ELR (cell line): ENCODE data around the gene PUSL1.
A peak's percentile ranks its signal among the peaks of the same experiment; 100 is the strongest.

ENCODE experiments used
- DNase-seq: peaks from one replicate; pipeline ENCODE4 v3.0.0-alpha.2; 2015; ENCODE audit warnings: low read depth

The PUSL1 gene

GRCh38 chr1:1279028-1279427 is 29.4 kb upstream of the PUSL1 start:
- DNase-seq, result no peak

GRCh38 chr1:1280782-1281481 is 27.5 kb upstream of the PUSL1 start:
- DNase-seq, result no peak

- DNase-seq, result peak; percentile 88
These were observed 26.7 kb upstream of the PUSL1 start for GRCh38 chr1:1281533-1282321.

DNA sequence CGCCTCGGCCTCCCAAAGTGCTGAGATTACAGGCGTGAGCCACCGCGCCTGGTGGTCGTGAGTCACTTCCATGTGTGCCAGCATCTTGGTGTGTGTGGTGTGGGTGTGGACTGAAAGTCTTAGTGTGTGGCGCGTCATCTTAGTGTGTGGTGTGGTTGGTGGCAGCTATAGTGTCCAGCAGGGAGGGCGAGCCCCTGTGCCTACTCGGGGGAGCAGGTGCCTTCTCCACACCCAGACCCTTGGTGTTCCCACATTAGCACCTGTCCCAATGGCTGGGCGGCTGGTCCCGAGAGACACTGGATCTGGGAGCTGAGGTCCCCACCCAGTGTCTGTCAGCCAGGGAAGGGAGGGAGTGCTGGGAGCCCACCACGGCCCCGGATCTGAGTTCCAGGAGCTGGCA is 25.4 kb upstream of the PUSL1 start:
- DNase-seq, result peak; percentile 71

DNA sequence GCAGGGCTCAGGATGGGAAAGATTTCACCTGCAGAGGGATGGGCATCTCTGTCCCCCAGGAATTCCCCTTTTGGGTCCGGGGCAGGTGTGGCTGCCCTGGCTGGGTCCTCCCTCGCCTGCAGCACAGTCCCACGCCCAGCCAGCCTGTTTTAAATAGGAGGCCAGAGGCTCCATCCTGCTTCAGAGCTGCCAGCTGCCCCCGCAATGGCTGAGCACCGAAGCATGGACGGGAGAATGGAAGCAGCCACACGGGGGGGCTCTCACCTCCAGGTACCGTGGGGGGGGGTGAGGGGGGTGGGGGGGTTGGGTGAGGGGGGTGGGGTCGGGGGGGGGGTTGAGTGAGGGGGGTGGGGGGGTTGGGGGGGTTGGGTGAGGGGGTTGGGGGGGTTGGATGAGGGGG is 24.6 kb upstream of the PUSL1 start:
- peak; percentile 52 for DNase-seq

DNA sequence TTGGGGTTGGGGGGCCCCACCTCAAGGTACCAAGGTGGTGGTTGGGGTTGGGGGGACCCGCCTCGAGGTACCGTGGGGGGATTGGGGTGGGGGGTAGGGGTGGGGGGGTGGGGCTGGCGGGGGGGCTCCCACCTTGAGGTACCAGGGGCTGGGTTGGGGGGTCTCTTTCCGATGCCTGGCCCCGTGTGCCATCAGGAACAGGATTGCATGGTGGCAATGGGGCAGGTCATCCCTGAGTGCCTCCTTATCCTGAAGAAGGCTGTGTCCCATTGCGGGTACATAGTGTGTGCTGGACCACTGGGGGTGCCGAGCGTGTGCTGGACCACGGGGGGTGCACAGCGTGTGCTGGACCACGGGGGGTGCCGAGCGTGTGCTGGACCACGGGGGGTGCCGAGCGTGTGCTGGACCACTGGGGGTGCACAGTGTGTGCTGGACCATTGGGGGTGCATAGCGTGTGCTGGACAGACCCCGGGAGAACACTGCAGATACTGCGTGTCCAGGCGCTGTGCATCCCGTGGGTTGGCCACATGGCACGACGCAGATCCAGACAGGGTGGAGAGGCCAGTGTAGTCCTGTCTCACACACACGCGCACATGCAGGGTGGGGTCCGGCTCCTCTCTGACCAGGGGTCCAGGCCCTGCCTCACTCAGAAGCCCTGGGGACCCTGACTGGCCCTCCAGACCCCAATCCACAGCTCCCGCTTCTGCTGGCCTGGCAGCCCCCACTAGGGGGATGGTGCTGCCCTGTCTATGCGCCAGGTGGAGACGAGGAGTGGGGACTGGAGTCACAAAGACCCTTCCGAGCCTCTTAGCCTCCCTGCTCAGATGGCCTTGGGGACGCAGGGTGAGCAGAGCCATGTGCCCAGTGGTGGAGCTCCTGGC is 23.9 kb upstream of the PUSL1 start:
- no peak for DNase-seq

DNA sequence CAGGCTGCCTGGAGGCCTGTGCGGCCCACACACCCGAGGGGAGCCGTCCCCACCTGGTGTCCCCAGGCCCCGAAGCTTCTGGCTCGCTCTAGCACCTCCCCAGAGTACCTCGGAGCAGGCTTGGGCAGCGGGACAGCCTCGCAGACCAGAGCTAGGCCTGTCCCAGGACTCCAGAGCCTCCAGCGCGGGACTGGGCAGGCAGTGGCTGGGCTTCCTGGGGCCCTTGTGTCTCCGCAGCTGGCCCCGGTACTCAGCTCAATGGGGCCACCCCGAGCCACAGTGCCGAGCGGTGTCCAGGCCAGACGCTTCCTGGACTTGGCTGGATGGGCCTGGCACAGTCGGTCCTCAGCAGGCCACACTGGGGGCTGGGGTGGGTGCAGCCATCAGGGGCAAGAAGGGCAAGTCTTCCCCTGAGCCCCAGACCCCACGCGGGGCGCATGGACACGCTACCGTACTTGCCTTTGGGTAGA is 23.3 kb upstream of the PUSL1 start:
- DNase-seq, result no peak

DNA sequence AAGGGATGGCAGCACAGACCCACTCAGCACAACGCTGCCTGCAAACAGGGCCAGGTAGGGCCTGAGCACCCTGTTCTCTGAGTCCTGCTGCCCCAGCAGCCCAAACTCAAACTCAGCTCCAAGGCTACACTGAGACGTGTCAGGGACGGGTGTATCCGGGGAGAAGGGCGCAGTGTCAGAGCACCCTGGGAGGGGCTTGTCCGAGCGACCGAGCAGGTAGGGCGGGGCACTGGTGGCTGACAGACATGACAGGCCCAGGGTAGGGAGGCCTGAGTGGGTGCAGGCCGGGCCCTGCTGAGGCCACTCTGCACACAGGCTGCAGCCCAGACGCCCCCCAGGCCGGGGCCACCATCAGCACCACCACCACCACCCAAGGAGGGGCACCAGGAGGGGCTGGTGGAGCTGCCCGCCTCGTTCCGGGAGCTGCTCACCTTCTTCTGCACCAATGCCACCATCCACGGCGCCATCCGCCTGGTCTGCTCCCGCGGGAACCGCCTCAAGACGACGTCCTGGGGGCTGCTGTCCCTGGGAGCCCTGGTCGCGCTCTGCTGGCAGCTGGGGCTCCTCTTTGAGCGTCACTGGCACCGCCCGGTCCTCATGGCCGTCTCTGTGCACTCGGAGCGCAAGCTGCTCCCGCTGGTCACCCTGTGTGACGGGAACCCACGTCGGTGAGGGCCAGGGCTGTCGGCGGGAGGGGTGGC is 22.6 kb upstream of the PUSL1 start:
- no peak for DNase-seq

DNA sequence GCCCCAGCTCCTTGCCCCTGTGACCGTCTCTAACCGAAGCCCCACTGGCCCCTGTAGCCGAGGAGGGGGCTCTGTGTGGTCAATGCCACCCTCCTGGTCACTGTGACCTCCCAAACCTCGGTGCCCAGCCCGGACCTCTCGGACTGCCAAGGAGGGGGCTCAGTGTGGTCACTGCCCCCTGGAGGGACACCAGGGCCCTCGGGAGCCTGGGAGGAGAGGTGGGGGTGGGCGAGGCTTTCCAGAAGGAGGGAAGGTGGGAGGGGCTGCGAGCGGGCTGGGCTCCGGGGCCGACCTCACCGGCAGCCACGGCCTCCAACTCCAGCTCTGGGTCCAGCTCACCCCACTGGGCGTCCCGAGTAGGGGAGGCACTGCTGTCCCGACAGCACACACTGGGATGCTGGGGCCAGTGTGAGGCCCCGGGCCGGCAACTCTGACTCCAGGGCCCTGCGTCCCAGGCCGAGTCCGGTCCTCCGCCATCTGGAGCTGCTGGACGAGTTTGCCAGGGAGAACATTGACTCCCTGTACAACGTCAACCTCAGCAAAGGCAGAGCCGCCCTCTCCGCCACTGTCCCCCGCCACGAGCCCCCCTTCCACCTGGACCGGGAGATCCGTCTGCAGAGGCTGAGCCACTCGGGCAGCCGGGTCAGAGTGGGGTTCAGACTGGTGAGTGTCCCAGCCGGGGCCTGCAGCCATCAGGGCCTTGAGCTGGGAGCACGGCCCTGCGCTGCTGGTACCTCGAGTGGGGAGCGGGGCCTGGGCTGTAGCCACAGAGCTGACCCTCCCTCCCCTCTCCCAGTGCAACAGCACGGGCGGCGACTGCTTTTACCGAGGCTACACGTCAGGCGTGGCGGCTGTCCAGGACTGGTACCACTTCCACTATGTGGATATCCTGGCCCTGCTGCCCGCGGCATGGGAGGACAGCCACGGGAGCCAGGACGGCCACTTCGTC is 21.8 kb upstream of the PUSL1 start:
- DNase-seq, result no peak

- no peak for DNase-seq
These were observed 20.9 kb upstream of the PUSL1 start for GRCh38 chr1:1287288-1288110.

- no peak for DNase-seq
These were observed 18.1 kb upstream of the PUSL1 start for GRCh38 chr1:1290238-1290731.

DNA sequence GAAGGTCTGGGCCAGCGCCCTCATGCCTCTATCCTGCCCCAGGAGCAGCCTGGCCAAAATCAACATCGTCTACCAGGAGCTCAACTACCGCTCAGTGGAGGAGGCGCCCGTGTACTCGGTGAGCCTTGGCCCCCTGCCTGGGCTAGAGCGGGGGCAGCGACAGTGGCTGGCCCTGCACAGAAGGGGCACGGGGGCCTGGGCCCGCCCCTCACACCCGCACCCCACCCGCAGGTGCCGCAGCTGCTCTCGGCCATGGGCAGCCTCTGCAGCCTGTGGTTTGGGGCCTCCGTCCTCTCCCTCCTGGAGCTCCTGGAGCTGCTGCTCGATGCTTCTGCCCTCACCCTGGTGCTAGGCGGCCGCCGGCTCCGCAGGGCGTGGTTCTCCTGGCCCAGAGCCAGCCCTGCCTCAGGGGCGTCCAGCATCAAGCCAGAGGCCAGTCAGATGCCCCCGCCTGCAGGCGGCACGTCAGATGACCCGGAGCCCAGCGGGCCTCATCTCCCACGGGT is 17.3 kb upstream of the PUSL1 start:
- no peak for DNase-seq

DNA sequence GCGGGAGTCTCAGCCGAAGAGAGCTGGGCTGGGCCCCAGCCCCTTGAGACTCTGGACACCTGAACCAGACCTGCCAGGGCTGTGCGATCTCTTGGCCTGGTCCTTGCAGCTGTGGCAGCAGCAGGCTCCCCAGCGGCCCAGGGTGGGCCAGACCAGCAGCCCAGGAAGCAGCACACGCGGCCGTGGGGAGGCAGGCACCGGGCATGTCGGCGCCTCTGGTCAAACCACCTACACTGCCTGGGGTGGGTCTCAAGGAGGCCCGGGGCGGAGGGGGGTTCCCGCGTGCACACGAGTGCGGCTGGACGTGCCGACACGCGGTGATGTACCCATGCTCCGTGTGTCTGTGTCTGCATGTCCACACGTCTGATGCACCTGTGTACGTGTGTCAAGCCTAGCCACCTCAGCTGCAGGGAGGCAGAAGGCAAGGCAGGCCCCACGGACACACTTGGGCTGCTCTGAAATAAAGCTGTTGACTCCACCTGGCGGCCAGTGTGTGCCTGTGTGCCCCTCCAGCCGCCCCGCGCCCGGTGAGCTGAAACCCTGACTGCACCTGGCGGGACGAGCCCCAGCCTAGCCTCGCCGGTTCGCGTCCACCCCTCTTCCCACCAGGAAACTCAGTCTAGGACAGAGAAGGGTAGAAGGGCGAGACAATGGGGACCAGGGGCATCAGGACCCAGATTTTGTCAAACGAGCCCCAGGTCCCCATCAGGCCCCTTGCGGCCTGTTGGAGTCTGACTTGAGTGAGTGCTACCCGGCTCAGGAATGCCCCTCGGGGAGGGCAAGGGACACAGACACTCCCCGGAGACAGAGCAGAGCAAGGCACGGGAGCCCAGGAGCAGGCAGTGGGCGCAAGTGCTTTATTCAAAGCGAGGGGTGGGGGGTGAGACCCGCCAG is 16.6 kb upstream of the PUSL1 start:
- peak; percentile 59 for DNase-seq

DNA sequence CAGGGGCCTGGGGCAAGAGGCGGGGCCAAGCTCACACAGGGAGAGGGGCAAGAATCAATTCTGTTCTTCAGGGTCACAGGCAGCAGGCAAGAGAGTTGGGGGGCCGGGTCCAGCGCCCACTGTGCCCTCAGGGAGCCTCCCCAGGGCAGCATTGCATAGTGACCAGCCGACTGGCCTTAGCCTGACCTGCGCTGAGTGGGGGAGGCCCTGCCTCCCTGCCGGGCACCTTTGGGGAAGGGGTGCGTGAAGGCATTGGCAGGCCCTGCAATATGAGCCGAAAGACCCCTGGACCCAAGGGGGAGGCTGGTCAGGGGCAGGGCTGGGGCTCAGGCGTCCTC is 16.0 kb upstream of the PUSL1 start:
- no peak for DNase-seq

DNA sequence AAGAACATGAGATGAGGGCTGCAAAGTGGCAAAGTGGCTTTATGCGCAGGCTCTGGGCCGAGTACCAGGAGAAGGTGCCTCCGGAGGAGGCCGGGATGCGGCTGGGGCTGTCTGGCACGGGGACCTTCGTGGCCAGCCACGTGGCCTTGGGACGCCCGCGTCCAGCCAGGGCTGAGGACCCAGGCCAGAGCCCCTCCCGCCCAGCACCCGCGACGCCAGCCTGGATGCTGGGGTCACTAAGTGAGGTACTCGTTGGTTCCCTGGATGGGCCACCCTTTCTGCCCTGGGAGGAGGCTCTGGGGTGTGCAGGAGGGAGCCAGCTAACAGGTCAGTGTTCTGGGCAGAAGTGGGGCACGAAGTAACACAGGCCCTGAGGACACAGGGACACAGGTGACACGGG is 15.5 kb upstream of the PUSL1 start:
- DNase-seq, result no peak

DNA sequence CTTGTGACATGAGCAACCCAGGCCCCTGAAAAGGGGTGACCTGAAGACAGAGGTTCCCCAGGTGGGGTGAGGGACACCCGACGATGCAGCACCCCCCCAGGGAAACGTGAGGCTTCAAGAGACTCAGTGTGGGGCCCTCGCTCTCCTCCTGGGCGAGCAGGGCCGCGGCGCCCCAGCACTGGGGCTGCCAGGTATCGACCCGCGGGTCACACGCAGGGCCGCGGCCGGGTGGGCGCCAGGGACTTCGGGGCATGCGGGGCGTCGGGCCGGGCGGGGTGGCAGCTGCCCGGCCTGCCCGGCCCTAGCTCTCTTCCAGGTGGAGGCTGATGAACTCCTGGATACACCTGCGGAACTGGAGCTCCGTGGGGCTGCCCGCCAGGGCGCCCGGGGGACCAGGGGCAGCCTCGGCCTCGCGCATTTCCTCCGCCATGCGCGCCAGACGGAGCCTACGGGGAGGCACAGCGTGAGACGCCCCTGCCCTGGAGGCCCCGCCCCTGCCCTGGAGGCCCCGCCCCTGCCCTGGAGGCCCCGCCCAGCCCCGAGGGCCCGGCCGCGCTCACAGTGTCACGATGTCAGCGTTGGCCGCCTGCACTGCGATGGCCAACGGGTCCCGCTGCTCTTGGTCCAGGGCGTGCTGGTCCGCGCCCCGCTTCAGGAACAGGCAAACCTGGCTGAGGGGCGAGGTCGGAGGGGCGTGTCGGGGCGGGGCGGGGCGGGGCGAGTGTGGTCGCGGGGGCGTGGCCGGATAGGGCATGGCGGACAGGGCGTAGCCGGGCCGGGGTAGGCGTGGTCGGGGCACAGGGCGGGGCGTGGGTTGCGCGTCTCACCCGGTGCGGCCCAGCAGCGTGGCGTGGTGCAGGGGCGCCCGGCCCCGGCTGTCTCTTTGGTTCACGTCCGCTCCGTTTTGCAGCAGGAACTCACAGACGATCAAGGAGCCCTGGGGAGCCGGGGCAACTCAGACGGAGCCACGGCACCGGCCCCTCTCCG is 14.8 kb upstream of the PUSL1 start:
- DNase-seq, result no peak

GRCh38 chr1:1294250-1294890 is 14.0 kb upstream of the PUSL1 start:
- DNase-seq, result no peak
